ENCODE data around the gene HS3ST4.

HS3ST4 gene

GRCh38 chr16:25894093-25894492 lies 202.3 kb downstream of the HS3ST4 start:
- Histone ChIP-seq H3K27me3 (ENCODE audit: control insufficient read depth, insufficient read depth, low read length) (no peaks in the 10 kb centered on the region), H3K9me3 (ENCODE audit: control insufficient read depth, insufficient read depth, low read depth, low read length) (no peaks in the 10 kb centered on the region; the same call in 1 of the 2 replicates), H3K27ac (ENCODE audit: low read depth, low read length) (no peak overlapping the region), H3K4me3 (ENCODE audit: low read depth, low read length) (no peak overlapping the region), H3K36me3 (ENCODE audit: control insufficient read depth, insufficient read depth, low read length) (no peaks in the 10 kb centered on the region), H3K4me1 (ENCODE audit: control insufficient read depth, insufficient read depth, low read length) (peaks cover 10% of the 10 kb centered on the region), H3K9ac (ENCODE audit: low read length) (no peak overlapping the region)

GRCh38 chr16:25895380-25895779 lies 203.6 kb downstream of the HS3ST4 start:
- Histone ChIP-seq H3K27ac (ENCODE audit: low read depth, low read length) (no peak overlapping the region), H3K9ac (ENCODE audit: low read length) (no peak overlapping the region), H3K4me3 (ENCODE audit: low read depth, low read length) (no peak overlapping the region), H3K4me1 (ENCODE audit: control insufficient read depth, insufficient read depth, low read length) (peaks cover 10% of the 10 kb centered on the region), H3K27me3 (ENCODE audit: control insufficient read depth, insufficient read depth, low read length) (no peaks in the 10 kb centered on the region), H3K9me3 (ENCODE audit: control insufficient read depth, insufficient read depth, low read depth, low read length) (no peaks in the 10 kb centered on the region), H3K36me3 (ENCODE audit: control insufficient read depth, insufficient read depth, low read length) (no peaks in the 10 kb centered on the region)

- Histone ChIP-seq H3K9me3 (ENCODE audit: control insufficient read depth, insufficient read depth, low read depth, low read length) (no peaks in the 10 kb centered on the region), H3K27ac (ENCODE audit: low read depth, low read length) (no peak overlapping the region), H3K36me3 (ENCODE audit: control insufficient read depth, insufficient read depth, low read length) (no peaks in the 10 kb centered on the region), H3K27me3 (ENCODE audit: control insufficient read depth, insufficient read depth, low read length) (no peaks in the 10 kb centered on the region), H3K4me1 (ENCODE audit: control insufficient read depth, insufficient read depth, low read length) (peaks cover 10% of the 10 kb centered on the region), H3K9ac (ENCODE audit: low read length) (no peak overlapping the region), H3K4me3 (ENCODE audit: low read depth, low read length) (no peak overlapping the region)
These were observed 204.7 kb downstream of the HS3ST4 start for GRCh38 chr16:25896411-25896810.

GRCh38 chr16:25897702-25898101 lies 205.9 kb downstream of the HS3ST4 start:
- Histone ChIP-seq H3K9me3 (ENCODE audit: control insufficient read depth, insufficient read depth, low read depth, low read length) (no peaks in the 10 kb centered on the region), H3K36me3 (ENCODE audit: control insufficient read depth, insufficient read depth, low read length) (no peaks in the 10 kb centered on the region), H3K27me3 (ENCODE audit: control insufficient read depth, insufficient read depth, low read length) (no peaks in the 10 kb centered on the region), H3K4me1 (ENCODE audit: control insufficient read depth, insufficient read depth, low read length) (peaks cover 10% of the 10 kb centered on the region), H3K9ac (ENCODE audit: low read length) (no peak overlapping the region), H3K27ac (ENCODE audit: low read depth, low read length) (no peak overlapping the region), H3K4me3 (ENCODE audit: low read depth, low read length) (no peak overlapping the region)

GRCh38 chr16:25905810-25906209 lies 214.1 kb downstream of the HS3ST4 start:
- Histone ChIP-seq H3K9ac (ENCODE audit: low read length) (no peak overlapping the region), H3K36me3 (ENCODE audit: control insufficient read depth, insufficient read depth, low read length) (no peaks in the 10 kb centered on the region), H3K27ac (ENCODE audit: low read depth, low read length) (no peak overlapping the region), H3K27me3 (ENCODE audit: control insufficient read depth, insufficient read depth, low read length) (no peaks in the 10 kb centered on the region), H3K9me3 (ENCODE audit: control insufficient read depth, insufficient read depth, low read depth, low read length) (no peaks in the 10 kb centered on the region), H3K4me3 (ENCODE audit: low read depth, low read length) (no peak overlapping the region), H3K4me1 (ENCODE audit: control insufficient read depth, insufficient read depth, low read length) (0 out of 2 replicates have a peak, but pooled peaks cover 3% of the 10 kb centered on the region)

- no peak overlapping the region for H3K9ac ChIP-seq (ENCODE audit: low read length)
- no peaks in the 10 kb centered on the region for H3K36me3 ChIP-seq (ENCODE audit: control insufficient read depth, insufficient read depth, low read length)
- H3K27me3 ChIP-seq (ENCODE audit: control insufficient read depth, insufficient read depth, low read length), result no peaks in the 10 kb centered on the region
- peaks cover 12% of the 10 kb centered on the region; the same call in 1 of the 2 replicates for H3K4me1 ChIP-seq (ENCODE audit: control insufficient read depth, insufficient read depth, low read length)
- no peak overlapping the region for H3K4me3 ChIP-seq (ENCODE audit: low read depth, low read length)
- no peaks in the 10 kb centered on the region for H3K9me3 ChIP-seq (ENCODE audit: control insufficient read depth, insufficient read depth, low read depth, low read length)
- no peak overlapping the region for H3K27ac ChIP-seq (ENCODE audit: low read depth, low read length)
These were observed 219.2 kb downstream of the HS3ST4 start for GRCh38 chr16:25910971-25911370.

GRCh38 chr16:25912321-25912720 lies 220.6 kb downstream of the HS3ST4 start:
- Histone ChIP-seq H3K27me3 (ENCODE audit: control insufficient read depth, insufficient read depth, low read length) (no peaks in the 10 kb centered on the region), H3K36me3 (ENCODE audit: control insufficient read depth, insufficient read depth, low read length) (no peaks in the 10 kb centered on the region), H3K4me3 (ENCODE audit: low read depth, low read length) (no peak overlapping the region), H3K27ac (ENCODE audit: low read depth, low read length) (no peak overlapping the region), H3K9me3 (ENCODE audit: control insufficient read depth, insufficient read depth, low read depth, low read length) (no peaks in the 10 kb centered on the region), H3K9ac (ENCODE audit: low read length) (no peak overlapping the region), H3K4me1 (ENCODE audit: control insufficient read depth, insufficient read depth, low read length) (peaks cover 12% of the 10 kb centered on the region; the same call in 1 of the 2 replicates)

GRCh38 chr16:25914357-25914962 lies 222.7 kb downstream of the HS3ST4 start:
- no peak overlapping the region for H3K9ac ChIP-seq (ENCODE audit: low read length)
- H3K36me3 ChIP-seq (ENCODE audit: control insufficient read depth, insufficient read depth, low read length), result no peaks in the 10 kb centered on the region
- no peaks in the 10 kb centered on the region for H3K27me3 ChIP-seq (ENCODE audit: control insufficient read depth, insufficient read depth, low read length)
- peaks cover 12% of the 10 kb centered on the region; the same call in 1 of the 2 replicates for H3K4me1 ChIP-seq (ENCODE audit: control insufficient read depth, insufficient read depth, low read length)
- no peak overlapping the region for H3K4me3 ChIP-seq (ENCODE audit: low read depth, low read length)
- H3K9me3 ChIP-seq (ENCODE audit: control insufficient read depth, insufficient read depth, low read depth, low read length), result no peaks in the 10 kb centered on the region
- no peak overlapping the region for H3K27ac ChIP-seq (ENCODE audit: low read depth, low read length)

- no peaks in the 10 kb centered on the region for H3K36me3 ChIP-seq (ENCODE audit: control insufficient read depth, insufficient read depth, low read length)
- H3K9me3 ChIP-seq (ENCODE audit: control insufficient read depth, insufficient read depth, low read depth, low read length), result no peaks in the 10 kb centered on the region
- H3K27ac ChIP-seq (ENCODE audit: low read depth, low read length), result no peak overlapping the region
- H3K4me1 ChIP-seq (ENCODE audit: control insufficient read depth, insufficient read depth, low read length), result peaks cover 7% of the 10 kb centered on the region; the same call in 1 of the 2 replicates
- H3K9ac ChIP-seq (ENCODE audit: low read length), result no peak overlapping the region
- no peaks in the 10 kb centered on the region for H3K27me3 ChIP-seq (ENCODE audit: control insufficient read depth, insufficient read depth, low read length)
- no peak overlapping the region for H3K4me3 ChIP-seq (ENCODE audit: low read depth, low read length)
These were observed 224.3 kb downstream of the HS3ST4 start for GRCh38 chr16:25916037-25916436.

GRCh38 chr16:25922438-25922837 lies 230.7 kb downstream of the HS3ST4 start:
- H3K4me1 ChIP-seq (ENCODE audit: control insufficient read depth, insufficient read depth, low read length), result peaks cover 8% of the 10 kb centered on the region; the same call in 1 of the 2 replicates
- no peaks in the 10 kb centered on the region for H3K27me3 ChIP-seq (ENCODE audit: control insufficient read depth, insufficient read depth, low read length)
- no peak overlapping the region for H3K27ac ChIP-seq (ENCODE audit: low read depth, low read length)
- no peaks in the 10 kb centered on the region for H3K9me3 ChIP-seq (ENCODE audit: control insufficient read depth, insufficient read depth, low read depth, low read length)
- H3K36me3 ChIP-seq (ENCODE audit: control insufficient read depth, insufficient read depth, low read length), result no peaks in the 10 kb centered on the region
- no peak overlapping the region for H3K9ac ChIP-seq (ENCODE audit: low read length)
- H3K4me3 ChIP-seq (ENCODE audit: low read depth, low read length), result no peak overlapping the region

- no peak overlapping the region for H3K4me3 ChIP-seq (ENCODE audit: low read depth, low read length)
- H3K9ac ChIP-seq (ENCODE audit: low read length), result no peak overlapping the region
- no peaks in the 10 kb centered on the region for H3K27me3 ChIP-seq (ENCODE audit: control insufficient read depth, insufficient read depth, low read length)
- no peaks in the 10 kb centered on the region for H3K36me3 ChIP-seq (ENCODE audit: control insufficient read depth, insufficient read depth, low read length)
- H3K9me3 ChIP-seq (ENCODE audit: control insufficient read depth, insufficient read depth, low read depth, low read length), result peaks cover 5% of the 10 kb centered on the region; the same call in 1 of the 2 replicates
- no peak overlapping the region for H3K27ac ChIP-seq (ENCODE audit: low read depth, low read length)
- peaks cover 8% of the 10 kb centered on the region; the same call in 1 of the 2 replicates for H3K4me1 ChIP-seq (ENCODE audit: control insufficient read depth, insufficient read depth, low read length)
These were observed 233.7 kb downstream of the HS3ST4 start for GRCh38 chr16:25925421-25925820.

All from HUES6 (cell line).